Upper lobe of left lung (tissue), 6 donors: ENCODE data around the gene AP5S1. TPM values are rescaled to one million over a fixed set of nuclear protein-coding genes. Genes with fewer than 3 reads are reported as not detected.
A peak's percentile ranks its signal among the peaks of the same experiment; 100 is the strongest.

Source experiments
- ATAC-seq, 2 donors: fragments of 200-7000 bp; cut with Tn5 transposase; one replicate each; pipeline ENCODE4 v1.9.1; 2022; ENCODE audit warnings: mild to moderate bottlenecking in 2 of 2, moderate library complexity in 2 of 2; ENCODE audit not compliant: low FRiP score in 2 of 2
- DNase-seq, 2 donors: peaks; one replicate each; pipeline ENCODE4 v3.0.0-alpha.2; 2019 to 2020
- H3K27ac ChIP-seq, 4 donors: fragments of 200-600 bp; sonication (generic); one replicate each; pipeline ENCODE4 v1.5.1; 2016 to 2019
- H3K27me3 ChIP-seq, 4 donors: fragments of 200-600 bp; sonication (generic); one replicate each; pipeline ENCODE4 v1.5.1; 2017 to 2019
- H3K36me3 ChIP-seq, 4 donors: fragments of 200-600 bp; sonication (generic); one replicate each; pipeline ENCODE4 v1.5.1; 2016 to 2019
- H3K4me1 ChIP-seq, 4 donors: fragments of 200-600 bp; sonication (generic); one replicate each; pipeline ENCODE4 v1.5.1; 2018 to 2019
- H3K4me3 ChIP-seq, 4 donors: fragments of 200-600 bp; sonication (generic); one replicate each; pipeline ENCODE4 v1.5.1; 2017 to 2019; ENCODE audit warnings: mild to moderate bottlenecking in 2 of 4, moderate library complexity in 1 of 4
- H3K9me3 ChIP-seq, 4 donors: fragments of 200-600 bp; sonication (generic); one replicate each; pipeline ENCODE4 v1.5.1; 2018 to 2019
- EP300 ChIP-seq, 4 donors: sonication (generic); formaldehyde crosslinking; IDR thresholded peaks; one replicate each; pipeline ENCODE4 v1.5.1; 2017; ENCODE audit warnings: antibody characterized with exemption in 4 of 4, control low read depth in 2 of 4
- POLR2A ChIP-seq, 4 donors: fragments of 450-650 bp; IDR thresholded peaks; one replicate each; pipeline ENCODE4 v1.5.1; 2016 to 2017; ENCODE audit warnings: antibody characterized with exemption in 4 of 4, mild to moderate bottlenecking in 2 of 4
- POLR2AphosphoS5 ChIP-seq, 2 donors: sonication (generic); formaldehyde crosslinking; IDR thresholded peaks; one replicate each; pipeline ENCODE4 v1.5.1; 2017; ENCODE audit warnings: antibody characterized with exemption in 2 of 2
- WGBS, 2 donors: methylation state at CpG; one replicate each; pipeline ENCODE4 v1.1.5; 2017 to 2018; 5-methylcytosine and 5-hydroxymethylcytosine counted together
- total RNA-seq, 6 donors: library from RNA; depleted of rRNA in 4 of 6; stranded (reverse); fragments of >200 nt in 4 of 6; gene quantifications; one replicate each; pipeline versions ENCODE4 v1.1.0 to v1.2.1, GENCODE V29; 2016 to 2021
- TF ChIP-seq, protein P1 (sequence below), 6 experiments: fragments of 450-650 bp in 4 of 6; fragments of 200-600 bp in 2 of 6; sonication (generic) in 2 of 6; IDR thresholded peaks; one replicate each; pipeline ENCODE4 v1.5.1; 2016 to 2019; ENCODE audit warnings: antibody characterized with exemption in 6 of 6
- donor health status: DM: no; HTN: no; CAD: no; lungs with moderate emphysema.
- donor health status: DM: no; HTN: yes; CAD: no; lungs with severe emphysema.

AP5S1 gene
- total RNA-seq, 6 donors from 2014 or later: 9.4 to 20.8 (median 14.7) TPM

DNA sequence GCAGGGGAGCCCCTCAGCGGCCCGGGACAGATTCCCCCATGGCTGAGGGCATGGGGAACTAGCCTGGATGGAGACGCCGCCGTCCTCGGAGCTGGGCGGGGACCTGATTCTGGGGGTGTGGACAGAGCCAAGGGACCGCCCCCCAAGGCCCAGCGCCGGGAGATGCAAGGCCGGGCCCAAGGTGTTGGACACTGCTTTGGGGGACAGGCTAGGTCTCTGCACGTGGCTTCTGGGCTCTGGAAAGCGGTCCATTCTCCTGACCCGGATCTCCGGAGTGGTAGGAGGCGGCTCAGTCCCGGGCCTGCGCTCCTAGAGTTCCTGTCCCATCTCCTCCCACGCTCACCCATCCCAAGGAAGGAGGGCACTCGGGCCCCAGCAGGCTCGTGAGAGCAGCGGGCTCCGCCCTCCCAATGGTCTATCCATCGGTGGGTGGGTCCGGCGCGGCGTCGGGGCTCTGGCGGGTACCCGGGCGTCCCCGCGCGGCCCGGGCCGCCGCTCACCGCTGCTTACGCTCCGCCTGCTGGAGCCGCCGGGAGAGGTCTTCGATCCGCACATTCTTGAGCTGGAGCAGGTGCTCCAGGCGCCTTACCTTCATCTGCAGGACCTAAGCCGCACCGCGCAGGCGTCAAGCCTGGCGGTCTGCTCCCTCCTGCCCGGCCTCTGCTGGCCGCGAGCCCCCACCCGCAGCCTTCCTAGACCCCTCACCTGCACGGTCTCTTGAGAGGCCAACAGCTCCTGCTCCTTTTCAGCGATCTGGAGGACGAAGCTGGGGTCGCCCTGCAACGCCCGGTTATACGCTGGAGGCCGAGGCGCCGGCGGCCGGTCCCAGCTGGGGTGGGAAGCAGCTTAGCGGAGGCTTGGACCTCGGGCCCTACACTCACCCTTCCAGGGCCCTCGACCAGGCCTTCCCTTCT lies 42.4 kb upstream of the AP5S1 start:
- Histone ChIP-seq H3K27me3 (no peaks in the 10 kb centered on the region), H3K4me3 (peak overlapping the region; percentile 47 to 62 (median 52)), H3K36me3 (peaks cover 0 to 3% (median 0%) of the 10 kb centered on the region in 4 donors), H3K9me3 (no peaks in the 10 kb centered on the region), H3K4me1 (peaks cover 19 to 39% (median 35%) of the 10 kb centered on the region in 4 donors), H3K27ac (peak overlapping the region in 2 of 4 donors; percentile 11 to 30)
- TF ChIP-seq EP300 (IDR thresholded peaks at IDR 0.05): no peak
- TF ChIP-seq, protein P1, sequence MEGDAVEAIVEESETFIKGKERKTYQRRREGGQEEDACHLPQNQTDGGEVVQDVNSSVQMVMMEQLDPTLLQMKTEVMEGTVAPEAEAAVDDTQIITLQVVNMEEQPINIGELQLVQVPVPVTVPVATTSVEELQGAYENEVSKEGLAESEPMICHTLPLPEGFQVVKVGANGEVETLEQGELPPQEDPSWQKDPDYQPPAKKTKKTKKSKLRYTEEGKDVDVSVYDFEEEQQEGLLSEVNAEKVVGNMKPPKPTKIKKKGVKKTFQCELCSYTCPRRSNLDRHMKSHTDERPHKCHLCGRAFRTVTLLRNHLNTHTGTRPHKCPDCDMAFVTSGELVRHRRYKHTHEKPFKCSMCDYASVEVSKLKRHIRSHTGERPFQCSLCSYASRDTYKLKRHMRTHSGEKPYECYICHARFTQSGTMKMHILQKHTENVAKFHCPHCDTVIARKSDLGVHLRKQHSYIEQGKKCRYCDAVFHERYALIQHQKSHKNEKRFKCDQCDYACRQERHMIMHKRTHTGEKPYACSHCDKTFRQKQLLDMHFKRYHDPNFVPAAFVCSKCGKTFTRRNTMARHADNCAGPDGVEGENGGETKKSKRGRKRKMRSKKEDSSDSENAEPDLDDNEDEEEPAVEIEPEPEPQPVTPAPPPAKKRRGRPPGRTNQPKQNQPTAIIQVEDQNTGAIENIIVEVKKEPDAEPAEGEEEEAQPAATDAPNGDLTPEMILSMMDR (IDR thresholded peaks at IDR 0.05): peak in 2 of 6 experiments; percentile 16 to 22
- peak; percentile 82 to 92 for DNase-seq
- peak; percentile 79 to 85 for ATAC-seq
- 0 to 5% methylated on average over 9 to 50 of the region's 70 CpGs for WGBS, 2 donors

GRCh38 chr20:3778976-3779375 lies 41.4 kb upstream of the AP5S1 start:
- no peaks in the 10 kb centered on the region for H3K9me3 ChIP-seq
- no peak for ATAC-seq
- peaks cover 29 to 50% (median 44%) of the 10 kb centered on the region in 4 donors for H3K4me1 ChIP-seq
- whole genome bisulfite sequencing, 2 donors: 44 to 46% methylated on average over 16 to 18 of the region's 18 CpGs
- TF ChIP-seq EP300 (IDR thresholded peaks at IDR 0.05): no peak
- TF ChIP-seq, protein P1 (IDR thresholded peaks at IDR 0.05): no peak
- no peak for TF ChIP-seq POLR2A (IDR thresholded peaks at IDR 0.05)
- no peak for TF ChIP-seq POLR2AphosphoS5 (IDR thresholded peaks at IDR 0.05)
- no peak overlapping the region for H3K4me3 ChIP-seq
- H3K36me3 ChIP-seq: peaks cover 0 to 10% (median 0%) of the 10 kb centered on the region in 4 donors
- peak in 1 of 2 donors; percentile 56 for DNase-seq
- H3K27ac ChIP-seq: no peak overlapping the region
- no peaks in the 10 kb centered on the region for H3K27me3 ChIP-seq

GRCh38 chr20:3781153-3781910 lies 39.0 kb upstream of the AP5S1 start, which contains the start of gene SPEF1:
Gene SPEF1, minus strand, starts transcription at chr20:3781448. Its CDS starts 161 bp downstream, at chr20:3781287.
- ATAC-seq (peak; percentile 82 to 88), DNase-seq (peak; percentile 84 to 85)
- WGBS, 2 donors: 29 to 33% methylated on average over 11 to 13 of the region's 28 CpGs
- Histone ChIP-seq H3K27me3 (no peaks in the 10 kb centered on the region), H3K4me1 (peaks cover 47 to 69% (median 65%) of the 10 kb centered on the region in 4 donors), H3K9me3 (no peaks in the 10 kb centered on the region), H3K27ac (peak within 1 kb of the TSS in 3 of 4 donors; percentile 26 to 65 (median 30)), H3K4me3 (peak within 1 kb of the TSS in 3 of 4 donors; percentile 31 to 49 (median 43)), H3K36me3 (peaks cover 0 to 18% (median 0%) of the 10 kb centered on the region in 4 donors)
- TF ChIP-seq POLR2A (IDR thresholded peaks at IDR 0.05) (peak in 1 of 4 donors; percentile 5), POLR2AphosphoS5 (IDR thresholded peaks at IDR 0.05) (no peak), EP300 (IDR thresholded peaks at IDR 0.05) (no peak)
- TF ChIP-seq, protein P1 (IDR thresholded peaks at IDR 0.05): peak in 4 of 6 experiments; percentile 19 to 56 (median 34)

DNA sequence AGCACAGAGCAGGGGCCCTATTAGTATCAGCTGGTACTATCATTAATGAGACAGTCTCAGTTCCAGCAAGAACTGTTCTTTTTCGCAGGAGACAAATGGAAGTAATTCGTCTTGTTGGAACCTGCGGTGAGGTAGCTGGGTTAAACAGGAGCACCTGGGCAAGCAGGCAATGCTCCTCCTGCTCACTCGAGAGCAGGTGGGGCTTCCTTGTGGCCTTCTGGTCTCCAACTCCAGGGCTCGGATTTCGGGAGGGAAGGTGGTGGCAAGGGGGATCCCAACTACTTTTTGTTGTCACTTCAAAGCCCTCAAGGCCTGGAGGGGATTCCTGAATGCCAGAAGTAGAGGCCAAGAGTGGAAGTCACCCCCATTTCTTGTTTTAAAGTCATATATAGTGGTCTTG lies 37.8 kb upstream of the AP5S1 start:
- 55 to 67% methylated on average over 2 to 6 of the region's 6 CpGs for WGBS, 2 donors
- no peaks in the 10 kb centered on the region for H3K9me3 ChIP-seq
- H3K4me1 ChIP-seq: peaks cover 55 to 72% (median 66%) of the 10 kb centered on the region in 4 donors
- no peak for TF ChIP-seq EP300 (IDR thresholded peaks at IDR 0.05)
- TF ChIP-seq, protein P1 (IDR thresholded peaks at IDR 0.05): no peak
- H3K4me3 ChIP-seq: no peak overlapping the region
- H3K36me3 ChIP-seq: peaks cover 0 to 18% (median 0%) of the 10 kb centered on the region in 4 donors
- H3K27ac ChIP-seq: peak overlapping the region in 3 of 4 donors; percentile 0 to 62 (median 48)
- ATAC-seq (no peak), DNase-seq (no peak)
- no peaks in the 10 kb centered on the region for H3K27me3 ChIP-seq
